HepG2 (cell line): Measurements from ENCODE around the gene TRIM28. TPM values are rescaled to one million over a fixed set of nuclear protein-coding genes. Genes with fewer than 3 reads are reported as not detected.
A peak's percentile ranks its signal among the peaks of the same experiment; 100 is the strongest.

Experiments used
- ARID4A ChIP-seq: sonication (generic); formaldehyde crosslinking; IDR thresholded peaks from 2 replicates; pipeline ENCODE4 v1.5.0; 2020; ENCODE audit warnings: mild to moderate bottlenecking, missing genetic modification reagents, borderline replicate concordance
- BATF2 ChIP-seq: sonication (generic); formaldehyde crosslinking; IDR thresholded peaks from 2 replicates; pipeline ENCODE4 v1.8.0; 2022; ENCODE audit warnings: mild to moderate bottlenecking, missing genetic modification reagents, moderate library complexity
- BORCS8-MEF2B ChIP-seq: sonication (generic); formaldehyde crosslinking; IDR thresholded peaks from 2 replicates; pipeline ENCODE4 v1.8.0; 2022; ENCODE audit warnings: mild to moderate bottlenecking, missing genetic modification reagents
- CCDC6 ChIP-seq: sonication (generic); formaldehyde crosslinking; IDR thresholded peaks from 2 replicates; pipeline ENCODE4 v1.8.1; 2022; ENCODE audit warnings: mild to moderate bottlenecking, missing genetic modification reagents, moderate library complexity
- MYNN ChIP-seq: sonication (generic); formaldehyde crosslinking; IDR thresholded peaks from 2 replicates; pipeline ENCODE4 v1.4.0; 2020; ENCODE audit warnings: mild to moderate bottlenecking, low read depth, missing genetic modification reagents
- SAFB2 ChIP-seq: sonication (generic); formaldehyde crosslinking; IDR thresholded peaks from 2 replicates; pipeline ENCODE4 v1.5.1; 2020; ENCODE audit warnings: missing genetic modification reagents, low read depth, mild to moderate bottlenecking, borderline replicate concordance
- SOX5 ChIP-seq: IDR thresholded peaks from 2 replicates; pipeline ENCODE4 v1.6.1; 2016; ENCODE audit warnings: borderline replicate concordance
- TBX2 ChIP-seq: sonication (generic); formaldehyde crosslinking; IDR thresholded peaks from 2 replicates; pipeline ENCODE4 v1.5.0; 2020; ENCODE audit warnings: missing genetic modification reagents, mild to moderate bottlenecking, borderline replicate concordance
- TFAP4 ChIP-seq: sonication (generic); IDR thresholded peaks from 2 replicates; pipeline ENCODE4 v1.6.1; 2016; ENCODE audit warnings: low read depth, borderline replicate concordance
- THYN1 ChIP-seq: sonication (generic); formaldehyde crosslinking; IDR thresholded peaks from 2 replicates; pipeline ENCODE4 v1.8.1; 2023; ENCODE audit warnings: low read depth, mild to moderate bottlenecking, moderate library complexity, missing genetic modification reagents, borderline replicate concordance
- YY1 ChIP-seq: IDR thresholded peaks from 2 replicates; pipeline ENCODE4 v1.6.1; 2011; ENCODE audit warnings: low read length, low read depth, moderate library complexity, mild to moderate bottlenecking; ENCODE audit not compliant: insufficient read depth, insufficient replicate concordance
- ZFX ChIP-seq: sonication (generic); formaldehyde crosslinking; IDR thresholded peaks from 2 replicates; pipeline ENCODE4 v1.4.0; 2020; ENCODE audit warnings: mild to moderate bottlenecking, low read depth, missing genetic modification reagents, moderate library complexity
- ZIK1 ChIP-seq: sonication (generic); formaldehyde crosslinking; IDR thresholded peaks from 2 replicates; pipeline ENCODE4 v1.5.0; 2020; ENCODE audit warnings: mild to moderate bottlenecking, low read depth, missing genetic modification reagents, borderline replicate concordance
- ZNF33B ChIP-seq: sonication (generic); formaldehyde crosslinking; IDR thresholded peaks from 2 replicates; pipeline ENCODE4 v1.5.1; 2020; ENCODE audit warnings: mild to moderate bottlenecking, missing genetic modification reagents
- ZNF350 ChIP-seq: sonication (generic); formaldehyde crosslinking; IDR thresholded peaks from 2 replicates; pipeline ENCODE4 v1.4.0; 2020; ENCODE audit warnings: mild to moderate bottlenecking, low read depth, missing genetic modification reagents, borderline replicate concordance
- ZNF598 ChIP-seq: sonication (generic); formaldehyde crosslinking; IDR thresholded peaks from 2 replicates; pipeline ENCODE4 v1.5.1; 2020; ENCODE audit warnings: mild to moderate bottlenecking, missing genetic modification reagents, borderline replicate concordance
- ZNF660 ChIP-seq: sonication (generic); formaldehyde crosslinking; IDR thresholded peaks from 2 replicates; pipeline ENCODE4 v1.5.1; 2020; ENCODE audit warnings: mild to moderate bottlenecking, low read depth, missing genetic modification reagents, borderline replicate concordance
- polyA plus RNA-seq, 8 experiments: library from polyadenylated mRNA; depleted of rRNA in 3 of 8; stranded (reverse) in 7 of 8; unstranded in 1 of 8; fragments of >200 nt; fragmentation: Illumina TruSeq in 4 of 8; extraction: Trizol in 4 of 8; gene quantifications; 2 replicates each; pipeline versions ENCODE4 v1.2.1 to v1.2.3, GENCODE V29; 2011 to 2016; ENCODE audit warnings: low read depth in 4 of 8, missing spikeins in 1 of 8, mixed read lengths in 1 of 8; ENCODE audit not compliant: insufficient read depth in 1 of 8
- total RNA-seq, 5 experiments: library from RNA; depleted of rRNA; stranded (reverse); fragments of >200 nt; fragmentation: Illumina TruSeq; extraction: Trizol; gene quantifications; 2 replicates each; pipeline ENCODE4 v1.2.3, GENCODE V29; 2016; ENCODE audit warnings: low read depth in 1 of 5

The TRIM28 gene
- total and polyA plus RNA-seq, 2 of the 13 experiments (the other 11 are each of a cell fraction or from before 2014, with no cell fraction given), result 361 to 439 TPM

- TF ChIP-seq ARID4A (peak; percentile 52; the same call in 1 of the 2 replicates), ZNF33B (CRISPR knock-in tag) (no peak), CCDC6 (CRISPR knock-in tag) (no peak), MYNN (CRISPR knock-in tag) (no peak), ZNF598 (no peak), SOX5 (peak; percentile 74; the same call in 1 of the 2 replicates), YY1 (peak; percentile 19), SAFB2 (CRISPR knock-in tag) (no peak), ZNF350 (no peak), THYN1 (CRISPR knock-in tag) (no peak), TBX2 (CRISPR knock-in tag) (peak; percentile 37; the same call in 1 of the 2 replicates), ZFX (CRISPR knock-in tag) (peak; percentile 49), ZIK1 (CRISPR knock-in tag) (0 out of 2 replicates have a peak, but pooled peaks have one; percentile 48), BORCS8-MEF2B (CRISPR knock-in tag) (peak; percentile 56; the same call in 1 of the 2 replicates), ZNF660 (CRISPR knock-in tag) (no peak), TFAP4 (no peak), BATF2 (CRISPR knock-in tag) (no peak)
- TF ChIP-seq, all 625 proteins: peak for 58
These were observed 5.4 kb upstream of the TRIM28 start (continued) for GRCh38 chr19:58538257-58539168.
